OCI-LY3 (cell line): Measurements from ENCODE around the gene NAA20.

Experiments
- EZH2phosphoT487 ChIP-seq: fragments of 200-600 bp; shearing (Covaris generic); IDR thresholded peaks from 2 replicates; pipeline ENCODE4 v1.6.1; 2018; ENCODE audit warnings: antibody characterized with exemption, mixed run types, low read depth
- TF ChIP-seq, protein P1 (sequence below): fragments of 200-600, 300-600 bp; sonication (generic); IDR thresholded peaks from 2 replicates; pipeline ENCODE4 v1.5.1; 2014; ENCODE audit warnings: antibody characterized with exemption, low read length, low read depth

DNA sequence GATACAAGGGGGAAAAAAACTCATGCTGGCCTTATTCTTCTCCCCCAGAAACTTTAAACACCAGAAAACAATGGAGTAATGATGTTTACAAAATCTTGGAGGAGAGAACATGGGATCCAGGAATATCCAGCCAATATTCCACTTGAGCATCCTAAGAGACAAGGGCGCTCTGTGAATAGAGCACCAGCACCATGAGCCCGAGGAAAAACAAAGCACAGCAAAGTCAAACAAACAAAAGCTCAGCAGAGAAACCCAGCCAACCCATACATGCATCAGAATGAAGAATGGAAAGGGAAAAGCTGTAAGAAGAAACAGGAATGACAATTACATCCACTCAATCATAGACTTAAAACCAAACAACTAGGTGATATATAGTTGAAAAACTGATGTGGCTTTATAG, 4.6 kb upstream of the NAA20 start:
- TF ChIP-seq, protein P1, sequence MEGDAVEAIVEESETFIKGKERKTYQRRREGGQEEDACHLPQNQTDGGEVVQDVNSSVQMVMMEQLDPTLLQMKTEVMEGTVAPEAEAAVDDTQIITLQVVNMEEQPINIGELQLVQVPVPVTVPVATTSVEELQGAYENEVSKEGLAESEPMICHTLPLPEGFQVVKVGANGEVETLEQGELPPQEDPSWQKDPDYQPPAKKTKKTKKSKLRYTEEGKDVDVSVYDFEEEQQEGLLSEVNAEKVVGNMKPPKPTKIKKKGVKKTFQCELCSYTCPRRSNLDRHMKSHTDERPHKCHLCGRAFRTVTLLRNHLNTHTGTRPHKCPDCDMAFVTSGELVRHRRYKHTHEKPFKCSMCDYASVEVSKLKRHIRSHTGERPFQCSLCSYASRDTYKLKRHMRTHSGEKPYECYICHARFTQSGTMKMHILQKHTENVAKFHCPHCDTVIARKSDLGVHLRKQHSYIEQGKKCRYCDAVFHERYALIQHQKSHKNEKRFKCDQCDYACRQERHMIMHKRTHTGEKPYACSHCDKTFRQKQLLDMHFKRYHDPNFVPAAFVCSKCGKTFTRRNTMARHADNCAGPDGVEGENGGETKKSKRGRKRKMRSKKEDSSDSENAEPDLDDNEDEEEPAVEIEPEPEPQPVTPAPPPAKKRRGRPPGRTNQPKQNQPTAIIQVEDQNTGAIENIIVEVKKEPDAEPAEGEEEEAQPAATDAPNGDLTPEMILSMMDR = no peak
- no peak for TF ChIP-seq EZH2phosphoT487
